ENCODE results near the gene TIPRL.

The TIPRL gene

DNA sequence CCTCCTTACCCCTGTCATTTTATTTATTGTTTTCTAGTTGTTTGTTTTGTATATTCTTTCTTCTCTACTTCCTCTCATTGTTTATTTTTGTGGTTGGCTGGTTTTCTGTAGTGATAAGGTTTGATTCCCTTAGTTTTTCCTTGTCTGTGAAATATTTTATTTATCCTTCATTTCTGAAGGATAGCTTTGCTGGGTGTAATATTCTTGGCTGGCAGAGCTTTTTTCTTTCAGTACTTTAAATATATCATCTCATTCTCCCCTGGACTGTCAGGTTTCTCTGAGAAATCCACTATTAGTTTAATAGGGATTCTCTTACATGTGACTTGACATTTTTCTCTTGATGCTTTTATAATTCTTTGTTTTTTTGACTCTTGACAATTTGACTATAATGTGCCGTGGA is 18.8 kb upstream of the TIPRL start:
- Histone ChIP-seq H3K27me3 (ENCODE audit: insufficient read depth, low read depth, severe bottlenecking) (no peaks in the 10 kb centered on the region), H3K36me3 (no peaks in the 10 kb centered on the region), H3K4me3 (ENCODE audit: low read depth, low read length) (no peak overlapping the region), H3K27ac (no peak overlapping the region), H3K9me3 (ENCODE audit: severe bottlenecking) (no peaks in the 10 kb centered on the region)
- DNase-seq, result no peak
- TF ChIP-seq, protein P1, sequence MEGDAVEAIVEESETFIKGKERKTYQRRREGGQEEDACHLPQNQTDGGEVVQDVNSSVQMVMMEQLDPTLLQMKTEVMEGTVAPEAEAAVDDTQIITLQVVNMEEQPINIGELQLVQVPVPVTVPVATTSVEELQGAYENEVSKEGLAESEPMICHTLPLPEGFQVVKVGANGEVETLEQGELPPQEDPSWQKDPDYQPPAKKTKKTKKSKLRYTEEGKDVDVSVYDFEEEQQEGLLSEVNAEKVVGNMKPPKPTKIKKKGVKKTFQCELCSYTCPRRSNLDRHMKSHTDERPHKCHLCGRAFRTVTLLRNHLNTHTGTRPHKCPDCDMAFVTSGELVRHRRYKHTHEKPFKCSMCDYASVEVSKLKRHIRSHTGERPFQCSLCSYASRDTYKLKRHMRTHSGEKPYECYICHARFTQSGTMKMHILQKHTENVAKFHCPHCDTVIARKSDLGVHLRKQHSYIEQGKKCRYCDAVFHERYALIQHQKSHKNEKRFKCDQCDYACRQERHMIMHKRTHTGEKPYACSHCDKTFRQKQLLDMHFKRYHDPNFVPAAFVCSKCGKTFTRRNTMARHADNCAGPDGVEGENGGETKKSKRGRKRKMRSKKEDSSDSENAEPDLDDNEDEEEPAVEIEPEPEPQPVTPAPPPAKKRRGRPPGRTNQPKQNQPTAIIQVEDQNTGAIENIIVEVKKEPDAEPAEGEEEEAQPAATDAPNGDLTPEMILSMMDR (IDR thresholded peaks at IDR 0.05; ENCODE audit: low read depth, low read length), result no peak

DNA sequence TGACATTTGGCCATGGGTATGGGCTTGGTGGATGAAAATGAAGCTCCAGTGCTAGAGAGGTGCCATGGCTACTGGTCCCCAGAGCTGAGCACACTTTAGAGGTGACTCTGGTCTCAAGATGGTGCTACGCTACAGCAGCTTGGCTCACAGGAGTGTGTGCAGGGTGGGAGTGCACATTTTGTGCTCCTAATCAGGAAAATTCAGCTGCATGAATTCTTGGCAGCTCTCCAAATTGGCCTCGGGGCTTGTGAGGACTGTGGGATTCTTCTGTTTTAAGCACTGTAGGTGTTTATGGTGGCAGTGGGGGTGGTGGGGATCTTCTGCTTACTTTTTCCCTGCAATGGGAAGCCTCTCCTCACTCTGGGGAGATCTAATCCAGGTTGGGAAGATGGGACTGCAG is 17.3 kb upstream of the TIPRL start:
- Histone ChIP-seq H3K36me3 (no peaks in the 10 kb centered on the region), H3K27ac (no peak overlapping the region), H3K27me3 (ENCODE audit: insufficient read depth, low read depth, severe bottlenecking) (no peaks in the 10 kb centered on the region), H3K9me3 (ENCODE audit: severe bottlenecking) (no peaks in the 10 kb centered on the region), H3K4me3 (ENCODE audit: low read depth, low read length) (no peak overlapping the region)
- no peak for DNase-seq
- TF ChIP-seq, protein P1 (IDR thresholded peaks at IDR 0.05; ENCODE audit: low read depth, low read length), result no peak

DNA sequence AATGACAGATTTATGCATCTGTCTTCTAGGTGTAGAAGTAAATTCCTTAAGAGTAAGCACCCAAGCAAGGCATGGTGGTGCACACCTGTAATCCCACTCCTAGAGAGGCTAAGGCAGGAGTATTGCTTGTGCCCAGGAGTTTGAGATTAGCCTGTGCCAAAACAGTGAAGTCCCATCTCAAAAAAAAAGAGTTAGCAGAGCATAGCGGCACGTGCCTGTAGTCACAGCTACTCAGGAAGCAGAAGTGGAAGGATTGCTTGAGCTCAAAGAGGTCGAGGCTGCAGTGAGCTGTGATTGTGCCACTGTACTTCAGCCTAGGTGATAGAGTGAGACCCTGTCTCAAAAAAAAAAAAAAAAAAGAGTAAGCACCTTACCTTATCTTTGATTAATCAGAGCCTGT is 15.1 kb upstream of the TIPRL start:
- no peaks in the 10 kb centered on the region for H3K9me3 ChIP-seq (ENCODE audit: severe bottlenecking)
- DNase-seq, result no peak
- no peaks in the 10 kb centered on the region for H3K36me3 ChIP-seq
- H3K27ac ChIP-seq, result no peak overlapping the region
- TF ChIP-seq, protein P1 (IDR thresholded peaks at IDR 0.05; ENCODE audit: low read depth, low read length), result no peak
- H3K27me3 ChIP-seq (ENCODE audit: insufficient read depth, low read depth, severe bottlenecking), result no peaks in the 10 kb centered on the region
- no peak overlapping the region for H3K4me3 ChIP-seq (ENCODE audit: low read depth, low read length)

DNA sequence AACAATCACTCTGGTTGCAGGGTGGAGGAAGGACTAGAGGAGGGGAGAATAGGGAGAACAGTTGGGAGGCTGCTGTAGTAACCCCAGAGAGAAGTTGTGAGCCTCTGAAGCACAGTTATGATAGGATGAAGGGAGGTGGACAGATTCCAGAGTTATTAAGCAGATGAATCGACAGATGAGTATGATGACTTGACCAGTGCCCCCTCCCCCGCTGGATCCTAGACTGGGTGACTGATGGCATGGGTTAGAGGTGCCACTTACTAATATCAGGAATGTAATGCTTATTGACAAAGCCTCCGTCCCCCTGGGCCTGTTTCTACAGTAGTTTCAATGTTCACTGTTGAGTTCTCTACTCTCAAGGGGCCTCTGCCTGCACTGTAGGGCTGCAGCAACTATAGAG is 14.0 kb upstream of the TIPRL start:
- DNase-seq, result no peak
- Histone ChIP-seq H3K9me3 (ENCODE audit: severe bottlenecking) (no peaks in the 10 kb centered on the region), H3K27ac (no peak overlapping the region), H3K27me3 (ENCODE audit: insufficient read depth, low read depth, severe bottlenecking) (no peaks in the 10 kb centered on the region), H3K36me3 (no peaks in the 10 kb centered on the region), H3K4me3 (ENCODE audit: low read depth, low read length) (no peak overlapping the region)
- TF ChIP-seq, protein P1 (IDR thresholded peaks at IDR 0.05; ENCODE audit: low read depth, low read length), result no peak

DNA sequence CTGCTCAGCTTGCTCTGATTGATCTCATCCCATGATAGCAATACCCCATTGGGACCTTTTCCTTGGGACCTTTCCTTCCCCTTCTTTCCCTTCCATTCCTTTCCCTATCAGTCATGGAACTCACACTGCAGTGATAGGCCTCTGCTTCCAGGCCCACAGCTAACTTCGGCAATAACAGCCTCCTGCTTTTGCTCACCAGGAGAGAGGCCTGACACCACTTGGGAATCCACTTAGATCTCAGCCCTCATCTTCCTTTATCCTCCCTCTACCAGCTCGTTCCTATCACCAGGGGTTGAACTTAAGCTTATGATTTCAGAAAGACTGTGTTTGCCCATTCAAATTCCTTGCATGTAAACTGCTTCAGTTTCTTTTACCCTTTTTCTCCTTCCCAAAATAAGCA is 11.0 kb upstream of the TIPRL start:
- Histone ChIP-seq H3K36me3 (no peaks in the 10 kb centered on the region), H3K4me3 (ENCODE audit: low read depth, low read length) (no peak overlapping the region), H3K27me3 (ENCODE audit: insufficient read depth, low read depth, severe bottlenecking) (no peaks in the 10 kb centered on the region), H3K9me3 (ENCODE audit: severe bottlenecking) (no peaks in the 10 kb centered on the region), H3K27ac (no peak overlapping the region)
- no peak for DNase-seq
- TF ChIP-seq, protein P1 (IDR thresholded peaks at IDR 0.05; ENCODE audit: low read depth, low read length), result no peak
